GM12892 (cell line): Measurements from ENCODE around the gene ZNF683.

Experiments used
- POLR2A ChIP-seq: IDR thresholded peaks from 2 replicates; pipeline ENCODE4 v1.6.1; 2011; ENCODE audit warnings: low read depth, low read length, control low read depth
- POLR2AphosphoS5 ChIP-seq: IDR thresholded peaks from 2 replicates; pipeline ENCODE4 v1.6.1; 2011; ENCODE audit warnings: low read depth, low read length, control low read depth
- TAF1 ChIP-seq: IDR thresholded peaks from 2 replicates; pipeline ENCODE4 v1.6.1; 2011; ENCODE audit warnings: low read depth, mild to moderate bottlenecking, control low read depth, low read length, borderline replicate concordance

DNA sequence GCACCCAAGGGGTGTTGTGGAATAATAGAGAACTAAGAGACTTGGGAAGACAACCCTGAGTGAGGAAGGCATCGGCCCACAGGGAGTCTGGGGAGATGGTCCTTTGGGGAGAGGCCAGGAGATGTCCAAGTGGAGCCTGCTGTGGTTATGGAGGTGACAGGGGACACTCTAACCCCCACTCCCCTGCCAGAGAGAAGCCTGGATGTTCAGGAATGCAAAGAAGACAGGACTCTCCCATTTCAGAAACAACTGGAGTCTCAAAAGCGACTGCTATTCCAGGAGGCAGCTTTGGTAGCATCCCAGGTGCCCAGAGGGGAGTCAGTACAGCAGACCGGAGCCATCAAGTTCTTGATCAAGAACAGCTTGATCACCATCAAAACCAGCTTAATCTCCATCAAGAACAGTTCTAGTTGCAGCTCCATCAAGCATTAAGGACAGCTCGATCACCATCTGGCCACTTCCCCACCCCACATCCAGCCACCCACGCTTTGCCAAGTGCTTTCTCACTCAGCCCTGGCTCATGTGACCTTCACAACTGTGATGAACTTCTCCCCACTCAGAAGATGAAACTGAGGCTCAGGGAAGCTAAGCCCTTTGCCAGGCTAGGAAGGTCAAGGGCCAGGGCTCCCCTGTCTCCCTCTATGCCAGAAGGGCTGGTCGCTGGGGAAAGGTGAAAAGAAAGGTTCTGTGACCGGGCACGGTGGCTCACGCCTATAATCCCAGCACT is 54.0 kb downstream of the ZNF683 start:
- TF ChIP-seq POLR2A = 0 out of 2 replicates have a peak, but pooled peaks have one; percentile 29
- peak; percentile 4; the same call in 1 of the 2 replicates for TF ChIP-seq POLR2AphosphoS5
- no peak for TF ChIP-seq TAF1
